Liver (tissue), 9 donors: ENCODE data around the gene CCDC88C. TPM values are rescaled to one million over a fixed set of nuclear protein-coding genes. Genes with fewer than 3 reads are reported as not detected.
A peak's percentile ranks its signal among the peaks of the same experiment; 100 is the strongest.

Experiments
- DNase-seq: peaks from one replicate; pipeline ENCODE4 v3.0.0-alpha.2; 2017; ENCODE audit warnings: low spot score
- H3K27ac ChIP-seq, 2 donors: one replicate each; pipeline ENCODE4 v1.7.0; 2013; ENCODE audit warnings: inconsistent platforms in 2 of 2, low read length in 2 of 2, control low read depth in 1 of 2, low read depth in 1 of 2, mild to moderate bottlenecking in 1 of 2
- H3K27me3 ChIP-seq, 4 donors: one replicate each; pipeline versions ENCODE4 v1.6.1 to v1.7.0; 2013; ENCODE audit warnings: low read length in 3 of 4, inconsistent platforms in 1 of 4, mild to moderate bottlenecking in 1 of 4, moderate library complexity in 1 of 4; ENCODE audit not compliant: control insufficient read depth in 4 of 4, insufficient read depth in 4 of 4
- H3K36me3 ChIP-seq, 4 donors: one replicate each; pipeline versions ENCODE4 v1.6.1 to v1.7.0; 2013; ENCODE audit warnings: low read length in 3 of 4, mild to moderate bottlenecking in 3 of 4, low read depth in 1 of 4, moderate library complexity in 1 of 4; ENCODE audit not compliant: control insufficient read depth in 4 of 4, insufficient read depth in 3 of 4
- H3K4me1 ChIP-seq, 4 donors: one replicate each; pipeline versions ENCODE4 v1.6.1 to v1.7.0; 2013; ENCODE audit warnings: low read length in 3 of 4, mild to moderate bottlenecking in 3 of 4, moderate library complexity in 1 of 4; ENCODE audit not compliant: control insufficient read depth in 4 of 4, insufficient read depth in 4 of 4
- H3K4me3 ChIP-seq, 3 donors: one replicate each; pipeline versions ENCODE4 v1.6.1 to v1.7.0; 2013; ENCODE audit warnings: low read length in 3 of 3, control low read depth in 1 of 3, low read depth in 1 of 3, mild to moderate bottlenecking in 1 of 3
- H3K9ac ChIP-seq, 2 donors: one replicate each; pipeline ENCODE4 v1.7.0; 2013; ENCODE audit warnings: low read length in 2 of 2, mild to moderate bottlenecking in 2 of 2, moderate library complexity in 2 of 2, control low read depth in 1 of 2, low read depth in 1 of 2
- H3K9me3 ChIP-seq, 4 donors: one replicate each; pipeline versions ENCODE4 v1.6.1 to v1.7.0; 2013; ENCODE audit warnings: low read length in 3 of 4; ENCODE audit not compliant: control insufficient read depth in 4 of 4
- EGR1 ChIP-seq, 2 donors: IDR thresholded peaks; 2 replicates each; pipeline ENCODE4 v1.6.1; 2016 to 2018; ENCODE audit warnings: antibody characterized with exemption in 2 of 2, low read depth in 2 of 2
- FOXA1 ChIP-seq: IDR thresholded peaks from 2 replicates; pipeline ENCODE4 v1.6.1; 2016; ENCODE audit warnings: antibody characterized with exemption
- FOXA2 ChIP-seq: IDR thresholded peaks from 2 replicates; pipeline ENCODE4 v1.6.1; 2016; ENCODE audit warnings: antibody characterized with exemption
- GABPA ChIP-seq, 2 donors: IDR thresholded peaks in 1 of 2; conservative IDR thresholded peaks in 1 of 2; 2 replicates each; pipeline ENCODE4 v1.6.1; 2016; ENCODE audit warnings: antibody characterized with exemption in 2 of 2, mild to moderate bottlenecking in 1 of 2, moderate library complexity in 1 of 2
- JUND ChIP-seq, 2 donors: IDR thresholded peaks; 2 replicates each; pipeline ENCODE4 v1.6.1; 2016; ENCODE audit warnings: antibody characterized with exemption in 2 of 2
- NR2F2 ChIP-seq: IDR thresholded peaks from 2 replicates; pipeline ENCODE4 v1.6.1; 2016; ENCODE audit warnings: antibody characterized with exemption
- RXRA ChIP-seq, 2 donors: IDR thresholded peaks; 2 replicates each; pipeline ENCODE4 v1.6.1; 2017 to 2018; ENCODE audit warnings: antibody characterized with exemption in 2 of 2, mild to moderate bottlenecking in 1 of 2
- TAF1 ChIP-seq: conservative IDR thresholded peaks from 2 replicates; pipeline ENCODE4 v1.6.1; 2016; ENCODE audit warnings: antibody characterized with exemption, mild to moderate bottlenecking
- WGBS: extraction: QIAGEN DNeasy Blood & Tissue Kit; methylation state at CpG from one replicate; pipeline ENCODE4 v1.1.7; 2013; 5-methylcytosine and 5-hydroxymethylcytosine counted together
- polyA plus RNA-seq, 2 donors: library from polyadenylated mRNA; stranded (reverse) in 1 of 2; unstranded in 1 of 2; fragments of 200-250 nt in 1 of 2; fragments of >200 nt in 1 of 2; fragmentation: Nextera tagmentation in 1 of 2; extraction: Ambion mirVana in 1 of 2; gene quantifications; one replicate each; pipeline versions ENCODE4 v1.2.1 to v1.2.3, GENCODE V29; 2013 to 2015
- total RNA-seq, 2 donors: library from RNA; depleted of rRNA; stranded (reverse); fragments of >200 nt; gene quantifications; one replicate each; pipeline ENCODE4 v1.2.3, GENCODE V29; 2014
- TF ChIP-seq, protein P1 (sequence below): fragments of 150-350 bp; IDR thresholded peaks from 2 replicates; pipeline ENCODE4 v1.5.1; 2017; ENCODE audit warnings: improper control_type of control experiment, low read depth, low read length; ENCODE audit not compliant: missing input control
- TF ChIP-seq, protein P2 (sequence below): IDR thresholded peaks from 2 replicates; pipeline ENCODE4 v1.6.1; 2016; ENCODE audit warnings: antibody characterized with exemption, mild to moderate bottlenecking
- TF ChIP-seq, protein P3 (sequence below): IDR thresholded peaks from 2 replicates; pipeline ENCODE4 v1.6.1; 2016; ENCODE audit warnings: antibody characterized with exemption
- TF ChIP-seq, protein P4 (sequence below): IDR thresholded peaks from 2 replicates; pipeline ENCODE4 v1.6.1; 2016; ENCODE audit warnings: antibody characterized with exemption
- TF ChIP-seq, protein P5 (sequence below): IDR thresholded peaks from 2 replicates; pipeline ENCODE4 v1.6.1; 2016; ENCODE audit warnings: antibody characterized with exemption
- donor health status: healthy.
- donor health status: healthy.
- donor health status: healthy.
- donor health status: healthy.
- donor health status: healthy.

Gene CCDC88C
- total and polyA plus RNA-seq, 4 donors, result 1.3 to 10.8 (median 4.0) TPM

DNA sequence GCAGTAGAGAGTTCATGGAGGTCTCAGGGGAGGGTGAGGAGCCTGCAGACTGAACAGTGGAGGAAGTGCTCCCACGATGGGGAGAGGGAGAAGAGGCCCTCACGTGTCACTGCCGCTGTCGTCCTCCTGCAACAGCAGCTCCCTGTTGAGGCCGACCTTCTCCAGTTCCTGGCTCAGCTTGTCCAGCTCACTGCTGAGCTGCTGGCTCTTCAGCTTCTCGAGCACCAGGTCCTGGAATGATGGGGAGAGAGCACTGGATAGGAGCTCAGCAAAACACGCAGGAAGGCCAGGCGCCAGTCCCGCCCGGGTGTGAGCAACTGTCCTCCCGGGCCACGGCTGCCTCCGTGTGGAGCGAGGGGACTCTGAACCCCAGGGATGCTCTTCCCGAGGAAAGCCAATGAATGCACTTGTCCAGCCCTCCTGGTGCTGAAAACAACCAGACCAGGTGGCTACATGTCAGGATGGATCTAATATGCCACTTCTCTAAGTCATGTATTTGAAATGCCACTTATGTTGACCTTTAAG, 107.8 kb downstream of the CCDC88C start:
- Histone ChIP-seq H3K27me3 (no peaks in the 10 kb centered on the region), H3K27ac (no peak overlapping the region), H3K4me1 (no peaks in the 10 kb centered on the region), H3K9ac (no peak overlapping the region), H3K4me3 (no peak overlapping the region), H3K36me3 (peaks cover 0 to 61% (median 17%) of the 10 kb centered on the region in 4 donors), H3K9me3 (no peaks in the 10 kb centered on the region)
- no peak for DNase-seq
- TF ChIP-seq, protein P1, sequence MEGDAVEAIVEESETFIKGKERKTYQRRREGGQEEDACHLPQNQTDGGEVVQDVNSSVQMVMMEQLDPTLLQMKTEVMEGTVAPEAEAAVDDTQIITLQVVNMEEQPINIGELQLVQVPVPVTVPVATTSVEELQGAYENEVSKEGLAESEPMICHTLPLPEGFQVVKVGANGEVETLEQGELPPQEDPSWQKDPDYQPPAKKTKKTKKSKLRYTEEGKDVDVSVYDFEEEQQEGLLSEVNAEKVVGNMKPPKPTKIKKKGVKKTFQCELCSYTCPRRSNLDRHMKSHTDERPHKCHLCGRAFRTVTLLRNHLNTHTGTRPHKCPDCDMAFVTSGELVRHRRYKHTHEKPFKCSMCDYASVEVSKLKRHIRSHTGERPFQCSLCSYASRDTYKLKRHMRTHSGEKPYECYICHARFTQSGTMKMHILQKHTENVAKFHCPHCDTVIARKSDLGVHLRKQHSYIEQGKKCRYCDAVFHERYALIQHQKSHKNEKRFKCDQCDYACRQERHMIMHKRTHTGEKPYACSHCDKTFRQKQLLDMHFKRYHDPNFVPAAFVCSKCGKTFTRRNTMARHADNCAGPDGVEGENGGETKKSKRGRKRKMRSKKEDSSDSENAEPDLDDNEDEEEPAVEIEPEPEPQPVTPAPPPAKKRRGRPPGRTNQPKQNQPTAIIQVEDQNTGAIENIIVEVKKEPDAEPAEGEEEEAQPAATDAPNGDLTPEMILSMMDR, result no peak
- no peak for TF ChIP-seq EGR1 (IDR thresholded peaks at IDR 0.05; ENCODE audit: low read depth in 2 of 2)
- peak in 1 of 2 donors; percentile 49 for TF ChIP-seq RXRA (IDR thresholded peaks at IDR 0.05)
- TF ChIP-seq, protein P2, sequence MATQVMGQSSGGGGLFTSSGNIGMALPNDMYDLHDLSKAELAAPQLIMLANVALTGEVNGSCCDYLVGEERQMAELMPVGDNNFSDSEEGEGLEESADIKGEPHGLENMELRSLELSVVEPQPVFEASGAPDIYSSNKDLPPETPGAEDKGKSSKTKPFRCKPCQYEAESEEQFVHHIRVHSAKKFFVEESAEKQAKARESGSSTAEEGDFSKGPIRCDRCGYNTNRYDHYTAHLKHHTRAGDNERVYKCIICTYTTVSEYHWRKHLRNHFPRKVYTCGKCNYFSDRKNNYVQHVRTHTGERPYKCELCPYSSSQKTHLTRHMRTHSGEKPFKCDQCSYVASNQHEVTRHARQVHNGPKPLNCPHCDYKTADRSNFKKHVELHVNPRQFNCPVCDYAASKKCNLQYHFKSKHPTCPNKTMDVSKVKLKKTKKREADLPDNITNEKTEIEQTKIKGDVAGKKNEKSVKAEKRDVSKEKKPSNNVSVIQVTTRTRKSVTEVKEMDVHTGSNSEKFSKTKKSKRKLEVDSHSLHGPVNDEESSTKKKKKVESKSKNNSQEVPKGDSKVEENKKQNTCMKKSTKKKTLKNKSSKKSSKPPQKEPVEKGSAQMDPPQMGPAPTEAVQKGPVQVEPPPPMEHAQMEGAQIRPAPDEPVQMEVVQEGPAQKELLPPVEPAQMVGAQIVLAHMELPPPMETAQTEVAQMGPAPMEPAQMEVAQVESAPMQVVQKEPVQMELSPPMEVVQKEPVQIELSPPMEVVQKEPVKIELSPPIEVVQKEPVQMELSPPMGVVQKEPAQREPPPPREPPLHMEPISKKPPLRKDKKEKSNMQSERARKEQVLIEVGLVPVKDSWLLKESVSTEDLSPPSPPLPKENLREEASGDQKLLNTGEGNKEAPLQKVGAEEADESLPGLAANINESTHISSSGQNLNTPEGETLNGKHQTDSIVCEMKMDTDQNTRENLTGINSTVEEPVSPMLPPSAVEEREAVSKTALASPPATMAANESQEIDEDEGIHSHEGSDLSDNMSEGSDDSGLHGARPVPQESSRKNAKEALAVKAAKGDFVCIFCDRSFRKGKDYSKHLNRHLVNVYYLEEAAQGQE, result peak; percentile 21
- TF ChIP-seq NR2F2, result peak; percentile 59
- TF ChIP-seq FOXA2, result no peak
- TF ChIP-seq, protein P3, sequence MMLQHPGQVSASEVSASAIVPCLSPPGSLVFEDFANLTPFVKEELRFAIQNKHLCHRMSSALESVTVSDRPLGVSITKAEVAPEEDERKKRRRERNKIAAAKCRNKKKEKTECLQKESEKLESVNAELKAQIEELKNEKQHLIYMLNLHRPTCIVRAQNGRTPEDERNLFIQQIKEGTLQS, result no peak
- TF ChIP-seq, protein P4, sequence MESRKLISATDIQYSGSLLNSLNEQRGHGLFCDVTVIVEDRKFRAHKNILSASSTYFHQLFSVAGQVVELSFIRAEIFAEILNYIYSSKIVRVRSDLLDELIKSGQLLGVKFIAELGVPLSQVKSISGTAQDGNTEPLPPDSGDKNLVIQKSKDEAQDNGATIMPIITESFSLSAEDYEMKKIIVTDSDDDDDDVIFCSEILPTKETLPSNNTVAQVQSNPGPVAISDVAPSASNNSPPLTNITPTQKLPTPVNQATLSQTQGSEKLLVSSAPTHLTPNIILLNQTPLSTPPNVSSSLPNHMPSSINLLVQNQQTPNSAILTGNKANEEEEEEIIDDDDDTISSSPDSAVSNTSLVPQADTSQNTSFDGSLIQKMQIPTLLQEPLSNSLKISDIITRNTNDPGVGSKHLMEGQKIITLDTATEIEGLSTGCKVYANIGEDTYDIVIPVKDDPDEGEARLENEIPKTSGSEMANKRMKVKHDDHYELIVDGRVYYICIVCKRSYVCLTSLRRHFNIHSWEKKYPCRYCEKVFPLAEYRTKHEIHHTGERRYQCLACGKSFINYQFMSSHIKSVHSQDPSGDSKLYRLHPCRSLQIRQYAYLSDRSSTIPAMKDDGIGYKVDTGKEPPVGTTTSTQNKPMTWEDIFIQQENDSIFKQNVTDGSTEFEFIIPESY, result no peak
- 84% methylated on average over 15 of the region's 15 CpGs for WGBS

DNA sequence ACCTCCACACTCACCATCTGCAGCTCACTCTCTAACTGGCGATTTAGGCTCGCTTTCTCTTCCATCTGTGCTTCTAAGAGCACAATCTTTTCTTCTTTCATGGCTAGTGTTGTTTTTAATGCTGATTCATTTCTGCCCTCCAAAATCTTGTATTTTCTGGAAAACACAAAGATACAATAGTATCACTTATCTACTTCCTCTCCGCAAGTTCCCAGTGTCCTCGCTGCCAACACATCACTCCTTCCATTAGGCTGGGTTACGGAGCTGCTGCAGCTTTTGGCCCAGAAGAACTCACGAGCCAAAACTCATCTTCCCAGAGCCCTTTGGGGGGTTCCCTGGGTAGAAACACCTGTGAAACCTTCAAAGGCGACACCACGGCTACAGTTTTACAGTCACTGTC, 109.3 kb downstream of the CCDC88C start:
- TF ChIP-seq FOXA2 (no peak), RXRA (IDR thresholded peaks at IDR 0.05) (no peak), TAF1 (no peak), GABPA (IDR thresholded peaks at IDR 0.05 in 1 of 2, conservative IDR thresholded peaks at IDR 0.05 in 1 of 2) (no peak), JUND (IDR thresholded peaks at IDR 0.05) (no peak), FOXA1 (no peak)
- TF ChIP-seq, protein P5, sequence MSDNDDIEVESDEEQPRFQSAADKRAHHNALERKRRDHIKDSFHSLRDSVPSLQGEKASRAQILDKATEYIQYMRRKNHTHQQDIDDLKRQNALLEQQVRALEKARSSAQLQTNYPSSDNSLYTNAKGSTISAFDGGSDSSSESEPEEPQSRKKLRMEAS, result no peak
- TF ChIP-seq, protein P4, result no peak
- TF ChIP-seq, protein P3, result no peak
- Histone ChIP-seq H3K27me3 (no peaks in the 10 kb centered on the region), H3K4me3 (no peak overlapping the region), H3K27ac (no peak overlapping the region), H3K9me3 (no peaks in the 10 kb centered on the region), H3K36me3 (peaks cover 0 to 52% (median 12%) of the 10 kb centered on the region in 4 donors), H3K4me1 (no peaks in the 10 kb centered on the region), H3K9ac (no peak overlapping the region)
- 93% methylated on average over 8 of the region's 8 CpGs for WGBS
- no peak for DNase-seq
